ENCODE data around the gene SP140.
"Not testable (repeated sequence)": the region's sequence is repeated elsewhere in the genome, so short reads cannot be mapped to it uniquely, and the experiment has no call there.

The SP140 gene
- 56.6 to 92.2 reads per million in 2 donors for total RNA-seq

DNA sequence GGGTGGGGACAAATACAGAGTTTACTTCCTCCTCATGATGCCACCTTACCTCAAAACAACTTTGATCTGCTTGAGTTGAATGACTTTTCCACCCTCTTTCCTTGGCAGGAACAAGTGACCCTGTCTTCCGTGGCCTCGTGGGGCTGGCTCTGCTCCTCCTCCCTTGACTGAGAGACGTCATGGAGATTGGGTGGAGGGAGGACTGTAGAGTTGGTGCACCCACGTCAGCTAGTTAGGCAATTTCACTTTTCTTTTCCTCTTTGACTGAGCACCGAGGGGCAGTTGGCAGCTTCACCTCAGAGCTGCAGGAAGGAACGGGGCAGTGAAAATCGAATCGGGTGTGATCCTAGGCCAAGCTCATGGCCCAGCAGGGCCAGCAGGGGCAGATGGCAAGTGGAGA, at the start of gene SP140:
SP140 (plus strand) TSS at position 251 of the 400 bp plus-strand sequence; CDS start at position 360, 109 bp downstream.
- DNase-seq, result no peak

DNA sequence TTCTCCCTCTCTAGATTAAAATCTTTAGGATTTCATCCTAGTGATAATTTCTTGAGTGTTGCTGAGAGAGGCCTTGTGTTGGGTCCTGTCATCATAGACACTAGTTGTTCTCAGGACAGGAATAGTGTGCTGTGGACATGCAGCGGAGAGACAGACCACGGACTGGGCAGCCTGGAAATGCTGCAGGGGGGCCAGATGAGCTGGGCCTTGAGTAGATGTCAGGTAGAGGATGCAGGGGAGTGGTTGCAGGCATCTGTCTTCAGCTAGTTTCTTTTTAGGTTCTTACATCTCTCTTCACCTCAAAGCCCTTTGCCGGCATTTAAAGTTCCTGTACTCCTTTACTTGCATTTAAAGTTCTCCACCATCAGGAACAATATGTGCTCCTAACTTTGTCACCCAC, 48.5 kb upstream of the SP140 start:
- no peak for DNase-seq

GRCh38 chr2:230178546-230179485, 46.7 kb upstream of the SP140 start:
- DNase-seq, result no peak

GRCh38 chr2:230179907-230180306, 45.6 kb upstream of the SP140 start:
- DNase-seq, result no peak

- no peak for DNase-seq
These were observed 44.3 kb upstream of the SP140 start for GRCh38 chr2:230181195-230181594.

DNA sequence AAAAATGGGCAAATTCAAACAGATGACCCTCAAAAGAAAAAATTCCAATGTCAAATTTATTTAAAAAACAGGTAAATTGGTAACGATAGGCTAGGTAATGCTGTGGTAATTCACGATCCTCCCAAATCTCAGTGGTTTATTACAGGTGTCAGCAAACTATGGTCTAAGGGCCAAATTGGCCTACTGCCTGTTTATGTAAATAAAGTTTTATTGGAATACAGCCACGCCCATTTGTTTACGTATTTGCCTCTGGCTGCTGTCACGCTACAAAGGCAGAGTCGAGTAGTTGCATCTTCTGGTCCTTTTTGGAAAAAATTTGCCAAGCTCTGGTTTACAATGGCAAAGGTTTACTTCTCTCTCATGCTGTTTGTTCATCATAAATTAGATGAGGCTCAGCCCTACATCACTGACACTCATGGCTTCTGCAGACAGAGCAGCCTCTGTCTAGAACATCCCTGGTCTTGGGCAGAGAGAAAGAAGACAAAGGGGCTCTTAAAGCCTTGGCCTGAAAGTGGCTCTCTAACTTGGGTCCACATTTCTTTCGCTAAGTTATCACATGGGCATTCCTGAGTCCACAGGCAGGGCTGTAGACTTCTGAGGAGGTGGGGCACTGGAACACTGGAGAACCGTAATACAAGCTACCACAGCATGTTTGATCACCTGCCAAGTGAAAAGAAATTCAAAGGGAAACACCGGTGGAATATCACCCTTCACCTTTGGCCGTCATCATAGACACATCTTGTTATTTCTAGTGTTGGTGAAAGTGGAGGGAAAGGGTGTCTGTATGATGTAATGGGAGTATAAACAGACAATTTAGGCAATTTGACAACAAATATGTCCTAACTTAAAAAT, 40.6 kb upstream of the SP140 start:
- no peak for DNase-seq

GRCh38 chr2:230202430-230203109, 23.0 kb upstream of the SP140 start:
- DNase-seq, result no peak

DNA sequence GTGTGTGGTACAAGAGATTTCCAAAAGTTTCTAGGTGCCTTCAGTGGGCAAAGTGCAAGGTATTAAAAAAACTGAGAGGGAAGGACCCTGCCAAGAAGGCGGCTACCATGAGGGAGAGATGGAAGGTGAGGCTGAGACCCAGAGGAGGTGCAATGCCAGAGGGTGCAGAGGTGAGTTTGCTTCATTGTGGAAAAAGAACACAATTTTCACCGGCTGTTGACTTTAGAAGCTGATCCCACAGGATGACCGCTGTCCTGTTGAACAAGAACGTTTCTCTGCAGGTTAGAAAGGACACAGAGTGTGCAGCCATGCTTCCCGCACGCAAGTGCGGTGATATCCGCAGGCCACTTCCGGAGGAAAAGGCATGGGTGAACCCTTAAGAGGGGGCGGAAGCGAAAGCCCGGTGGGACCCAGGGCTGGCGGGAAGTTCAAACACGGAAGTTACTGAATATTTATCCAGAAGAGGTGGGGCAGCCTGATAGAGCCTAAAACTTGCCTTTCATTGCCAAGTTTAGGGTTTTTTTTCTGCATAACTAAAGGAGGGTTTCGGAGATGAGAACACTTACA, 22.3 kb upstream of the SP140 start:
- DNase-seq, result no peak

DNA sequence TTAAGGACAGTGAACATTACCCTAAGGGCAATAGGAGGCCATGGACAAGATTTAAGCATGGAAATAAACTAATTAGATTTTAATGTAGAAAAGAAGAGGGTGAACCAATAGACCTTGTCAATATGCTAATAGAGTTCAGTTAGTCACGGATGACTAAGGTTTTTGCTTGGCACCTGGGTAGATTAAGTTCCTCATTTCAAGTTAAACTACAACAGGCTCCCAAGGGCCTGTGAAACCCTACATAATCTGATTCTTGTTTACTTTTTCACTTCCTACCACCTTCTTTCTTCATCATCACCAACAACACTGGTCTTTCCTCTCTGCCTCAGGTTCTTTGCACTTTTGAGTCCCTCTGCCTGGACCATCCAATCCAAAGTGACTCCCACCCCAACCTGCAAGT, 20.5 kb upstream of the SP140 start:
- DNase-seq, result no peak

DNA sequence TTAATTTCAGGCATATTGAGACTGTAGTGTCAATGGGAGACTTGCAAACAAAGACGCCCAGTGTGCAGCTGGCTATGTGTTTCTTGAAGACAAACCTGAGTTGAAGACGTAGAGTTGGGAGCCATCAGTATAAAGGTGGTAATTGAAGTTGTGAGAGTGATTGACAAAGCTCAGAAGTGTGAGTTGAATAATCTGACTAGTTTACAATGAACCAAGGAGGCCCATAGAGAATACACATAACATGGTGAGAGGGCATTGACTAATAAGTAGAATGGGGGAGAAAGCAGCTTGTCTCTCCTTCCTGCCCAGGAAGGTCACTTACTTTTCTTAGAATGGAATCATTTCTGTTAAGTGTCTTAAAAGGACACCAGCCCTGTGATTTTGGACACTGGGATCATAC, 19.8 kb upstream of the SP140 start:
- DNase-seq, result no peak

DNA sequence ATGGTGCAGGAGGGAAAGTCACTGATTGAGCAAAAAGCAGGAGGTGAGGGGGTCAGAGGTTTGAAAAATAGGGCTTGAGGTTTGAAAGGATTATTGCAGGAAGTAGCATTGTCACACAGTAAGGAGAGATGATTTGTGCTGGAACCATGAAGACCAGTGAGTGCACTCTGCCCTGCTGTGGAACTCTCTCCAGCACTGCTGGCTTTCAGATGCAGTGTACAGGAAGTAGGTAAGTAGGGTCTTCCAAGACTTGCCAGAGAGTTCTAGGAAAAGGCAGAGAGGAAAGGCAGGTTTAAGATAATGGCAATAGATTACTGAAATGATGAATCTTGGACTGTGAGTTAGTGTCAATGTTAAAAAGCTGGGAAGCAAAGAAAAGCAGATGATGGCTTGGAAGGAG, 17.0 kb upstream of the SP140 start:
- DNase-seq, result no peak

- DNase-seq, result no peak
These were observed 16.0 kb upstream of the SP140 start for GRCh38 chr2:230209422-230210051.

- DNase-seq, result no peak
These were observed 9.0 kb upstream of the SP140 start for GRCh38 chr2:230216489-230216888.

- no peak for DNase-seq
These were observed 8.1 kb upstream of the SP140 start for GRCh38 chr2:230217424-230217823.

GRCh38 chr2:230218421-230218820, 7.1 kb upstream of the SP140 start:
- DNase-seq, result no peak

- DNase-seq, result no peak
These were observed 5.9 kb upstream of the SP140 start, which contains the start of gene SP110 for GRCh38 chr2:230219419-230220331. TSS of gene SP110 (minus strand) at chr2:230219984. CDS start at chr2:230216927, 3,057 bp downstream.

- DNase-seq, result no peak
These were observed 5.1 kb upstream of the SP140 start for GRCh38 chr2:230220347-230220969.

DNA sequence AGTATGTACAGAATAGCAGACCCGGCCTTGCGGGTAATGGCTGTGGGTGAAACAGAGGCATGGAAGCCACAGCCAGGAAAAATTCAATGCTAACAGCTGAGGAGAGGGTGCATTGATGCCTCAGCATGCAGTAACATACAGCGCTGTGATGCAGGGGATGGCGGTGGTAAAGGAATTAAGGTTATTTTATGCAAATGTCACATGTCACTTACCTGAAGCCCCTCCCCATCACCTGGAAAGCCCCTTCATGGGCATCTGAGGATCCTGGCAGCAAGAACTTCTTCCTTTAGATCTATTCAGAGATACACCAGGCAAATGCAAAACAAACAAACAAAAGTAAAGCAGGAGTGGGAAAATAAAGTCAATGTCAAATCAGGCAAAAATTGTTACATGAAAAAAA, 4.0 kb upstream of the SP140 start:
- DNase-seq, result no peak

- DNase-seq, result not testable (repeated sequence)
These were observed 2.7 kb upstream of the SP140 start for GRCh38 chr2:230222829-230223228.

GRCh38 chr2:230224458-230224857, 1.1 kb upstream of the SP140 start:
- DNase-seq, result no peak

All from activated gamma-delta T cell (primary cell).